ENCODE data around the gene SDK1. TPM values are rescaled to one million over a fixed set of nuclear protein-coding genes. Genes with fewer than 3 reads are reported as not detected.

Gene SDK1
- total and polyA plus RNA-seq, 10 of the 15 experiments (the other 5 are each of a cell fraction or from before 2014, with no cell fraction given) = 0.14 to 0.33 TPM; not detected in 8

DNA sequence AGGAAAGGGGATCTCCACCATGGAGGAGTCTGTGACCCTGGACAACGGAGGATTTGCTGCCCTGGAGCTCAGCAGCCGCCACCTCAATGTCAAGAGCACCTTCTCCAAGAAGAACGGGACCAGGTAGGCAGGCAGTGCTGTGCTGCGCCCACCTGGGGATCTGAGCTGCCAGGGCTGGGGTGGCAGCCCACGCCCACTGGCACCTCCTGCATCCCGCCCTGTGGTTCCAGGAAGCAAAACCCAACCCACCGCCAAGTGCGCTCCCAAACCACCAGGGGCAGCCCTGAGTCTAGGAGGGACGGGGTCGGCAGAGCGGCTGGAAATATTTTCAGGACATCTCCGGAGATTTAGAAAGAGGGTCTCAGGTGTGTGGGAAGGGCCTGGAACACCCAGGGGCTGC is 940.7 kb downstream of the SDK1 start (continued):
- TF ChIP-seq CEBPZ (IDR thresholded peaks at IDR 0.05; ENCODE audit: low read depth, low read length) = no peak
- no peak for TF ChIP-seq ESRRA (IDR thresholded peaks at IDR 0.05; ENCODE audit: low read length)
- no peak for TF ChIP-seq ZNF24 (IDR thresholded peaks at IDR 0.05)

- Histone ChIP-seq H4K20me1 (ENCODE audit: control insufficient read depth, insufficient read depth) (no peaks in the 10 kb centered on the region), H3K4me1 (ENCODE audit: control insufficient read depth, insufficient read depth, low read length) (no peaks in the 10 kb centered on the region), H3K79me2 (ENCODE audit: control insufficient read depth, insufficient read depth, low read length) (no peaks in the 10 kb centered on the region), H3K27ac (ENCODE audit: control insufficient read depth, insufficient read depth) (no peak overlapping the region), H3K9me3 (replicated peaks; ENCODE audit: control insufficient read depth, insufficient read depth, low read length) (peaks cover 2% of the 10 kb centered on the region; the same call in 1 of the 3 replicates), H2AFZ (ENCODE audit: control insufficient read depth, low read depth, low read length) (no peak overlapping the region), H3K36me3 (ENCODE audit: control insufficient read depth in 2 of 2, insufficient read depth in 2 of 2, low read length in 1 of 2) (no peaks in the 10 kb centered on the region), H3K27me3 (replicated peaks in 1 of 2; ENCODE audit: control insufficient read depth in 2 of 2, insufficient read depth in 2 of 2, low read length in 1 of 2) (no peaks in the 10 kb centered on the region), H3K4me3 (no peak overlapping the region), H3K9ac (ENCODE audit: control insufficient read depth, insufficient read depth, low read length) (no peak overlapping the region), H3K4me2 (ENCODE audit: control insufficient read depth, insufficient read depth) (no peak overlapping the region)
- ChIA-PET CTCF (no interaction called here), SMC1A (ENCODE audit: uncharacterized antibody, unreplicated experiment) (no interaction called here), RAD21 (ENCODE audit: unreplicated experiment) (no interaction called here), POLR2A (no interaction called here)
- no peak for DNase-seq (ENCODE audit: low read depth, low spot score)
- TF ChIP-seq HDAC2 (IDR thresholded peaks at IDR 0.05) (no peak), SUPT20H (IDR thresholded peaks at IDR 0.05; ENCODE audit: borderline replicate concordance, control insufficient read depth, low read depth, low read length) (no peak), NRF1 (conservative IDR thresholded peaks at IDR 0.05; ENCODE audit: low read depth, low read length) (no peak), ZZZ3 (IDR thresholded peaks at IDR 0.05; ENCODE audit: control insufficient read depth, insufficient read length, low read depth) (no peak), POLR2AphosphoS5 (IDR thresholded peaks at IDR 0.05; ENCODE audit: low read length) (no peak), YY1 (IDR thresholded peaks at IDR 0.05; ENCODE audit: low read depth, low read length) (no peak), ZBTB11 (CRISPR knock-in tag; IDR thresholded peaks at IDR 0.05) (no peak), ZSCAN29 (IDR thresholded peaks at IDR 0.05) (no peak), EED (IDR thresholded peaks at IDR 0.05; ENCODE audit: low read depth) (no peak), BHLHE40 (IDR thresholded peaks at IDR 0.05; ENCODE audit: borderline replicate concordance in 1 of 2, low read depth in 2 of 2, low read length in 1 of 2) (no peak)
- WGBS (ENCODE audit: insufficient coverage, insufficient replicate concordance, low lambda C conversion rate, missing lambda C conversion rate) = 27% methylated on average over 11 of the region's 11 CpGs
- in situ Hi-C loops (cut with MboI) (no loop called here), intact Hi-C loops (cut with micrococcal nuclease; ENCODE audit: unreplicated experiment) (no loop called here)
- no peak for FAIRE-seq
- no TSS peak for BruUV-seq (replicated peaks)
- ATAC-seq = no peak
Measured at GRCh38 chr7:4242706-4243105, 941.7 kb downstream of the SDK1 start.

All from GM12878 (cell line).